GM10266 (cell line): ENCODE data around the gene CDK18.

Experiments used
- DNase-seq: peaks from one replicate; pipeline ENCODE4 v3.0.0; 2012; ENCODE audit errors: extremely low spot score
- CTCF ChIP-seq: IDR thresholded peaks from 2 replicates; pipeline ENCODE4 v1.5.1; 2012; ENCODE audit warnings: mild to moderate bottlenecking, low read depth; ENCODE audit not compliant: control insufficient read depth, insufficient read depth; ENCODE audit errors: missing control alignments

CDK18 gene

DNA sequence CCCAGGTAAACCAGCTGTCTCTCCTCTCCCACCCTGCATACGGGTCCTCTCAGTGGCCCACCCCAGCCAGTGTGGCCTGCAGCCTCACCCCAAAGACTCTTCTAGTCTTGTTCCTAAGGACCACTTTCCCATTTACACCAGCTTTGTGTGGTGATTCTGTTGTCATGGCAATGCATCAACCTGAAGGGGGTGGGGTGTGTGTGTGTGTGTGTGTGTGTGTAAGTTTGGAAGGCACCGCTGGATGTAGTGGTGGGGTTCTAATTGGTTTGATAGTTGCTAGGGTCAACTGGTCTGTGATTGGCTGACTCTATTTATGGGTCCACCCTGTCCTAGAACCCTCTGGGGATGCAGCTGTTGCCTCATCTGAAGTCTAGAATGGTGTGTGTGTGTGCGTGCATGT is 4.7 kb upstream of the CDK18 start:
- no peak for DNase-seq
- TF ChIP-seq CTCF = no peak

DNA sequence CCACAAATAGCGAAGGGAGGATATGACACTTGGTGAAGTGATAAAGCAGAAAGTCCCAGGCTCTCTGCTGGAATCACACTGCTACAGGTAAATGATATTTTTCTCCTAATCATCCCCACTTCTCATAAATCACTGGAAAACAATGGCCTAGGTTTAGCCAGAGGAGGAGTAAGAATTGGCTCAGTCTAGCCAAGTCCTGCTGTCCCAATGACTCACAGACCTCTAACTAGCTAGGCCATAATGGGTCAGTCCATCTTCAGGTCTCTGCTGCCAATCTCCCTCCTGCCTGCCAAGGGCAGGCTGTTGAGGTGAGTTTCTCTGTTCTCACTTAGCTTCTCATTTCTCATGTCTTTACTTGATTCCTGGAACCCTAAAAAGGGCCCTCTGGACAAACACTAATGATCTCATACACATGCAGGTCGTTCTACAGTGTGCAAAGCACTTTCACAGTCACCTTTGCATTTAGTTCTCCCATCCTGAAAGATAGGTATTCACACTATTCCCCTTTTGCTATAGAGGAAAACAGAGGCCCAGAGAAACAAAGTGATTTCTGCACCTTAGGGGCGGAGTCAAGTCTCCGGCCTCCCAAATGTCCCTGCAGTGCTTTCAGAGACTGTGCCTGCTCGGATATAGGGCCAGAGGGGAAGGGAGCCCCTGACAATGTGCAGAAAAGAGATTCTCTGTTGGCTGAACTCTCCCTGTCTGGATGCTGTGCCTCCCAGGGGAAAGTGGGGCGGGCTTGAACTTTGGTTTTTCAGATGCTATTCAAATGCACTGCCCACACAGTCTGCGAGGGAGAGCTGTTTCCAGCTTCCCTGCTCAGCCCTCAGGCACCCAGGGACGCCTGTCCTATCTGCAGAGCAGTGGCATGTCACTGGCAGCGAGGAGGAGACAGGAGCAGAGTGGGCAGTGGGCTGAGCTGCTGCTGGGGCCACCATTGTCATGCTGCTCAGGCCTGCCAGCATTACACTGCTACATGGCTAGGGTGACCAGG is 3.9 kb upstream of the CDK18 start:
- TF ChIP-seq CTCF = no peak
- no peak for DNase-seq

- no peak for DNase-seq
- TF ChIP-seq CTCF = no peak
These were observed 2.2 kb upstream of the CDK18 start for GRCh38 chr1:205502111-205502810.

GRCh38 chr1:205502992-205503391 is 1.5 kb upstream of the CDK18 start:
- TF ChIP-seq CTCF = no peak
- DNase-seq = no peak

- DNase-seq = no peak
- no peak for TF ChIP-seq CTCF
These were observed 734 bp downstream of the CDK18 start for GRCh38 chr1:205505076-205505729.

- no peak for TF ChIP-seq CTCF
- no peak for DNase-seq
These were observed 1.3 kb downstream of the CDK18 start for GRCh38 chr1:205505791-205506190.
